GM21526 (cell line): ENCODE results near the gene FAM163A.

Experiments used
- ATAC-seq: cut with Tn5 transposase; IDR thresholded peaks from one replicate; pipeline ENCODE4 v1.9.1; 2021; ENCODE audit warnings: moderate library complexity; ENCODE audit not compliant: unreplicated experiment, low FRiP score

The FAM163A gene

DNA sequence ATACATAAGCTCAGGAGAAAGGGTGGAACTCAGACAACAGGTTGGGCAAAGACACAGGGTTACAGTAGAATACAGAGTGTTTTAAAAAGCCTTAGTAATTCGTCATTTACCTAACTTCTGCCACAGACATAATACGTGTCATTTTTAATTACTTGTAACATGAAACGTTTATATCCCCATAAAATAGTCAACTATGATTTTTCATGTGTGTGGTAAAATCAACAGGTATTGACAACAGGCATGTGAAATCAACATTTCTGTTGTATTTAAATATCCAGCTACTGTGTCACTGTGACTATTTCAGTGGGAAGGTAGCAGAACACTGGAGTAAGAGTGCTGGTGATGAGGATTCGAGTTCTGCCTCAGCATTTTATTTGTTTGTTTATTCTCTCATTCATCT, 5.7 kb downstream of the FAM163A start:
- no peak for ATAC-seq

DNA sequence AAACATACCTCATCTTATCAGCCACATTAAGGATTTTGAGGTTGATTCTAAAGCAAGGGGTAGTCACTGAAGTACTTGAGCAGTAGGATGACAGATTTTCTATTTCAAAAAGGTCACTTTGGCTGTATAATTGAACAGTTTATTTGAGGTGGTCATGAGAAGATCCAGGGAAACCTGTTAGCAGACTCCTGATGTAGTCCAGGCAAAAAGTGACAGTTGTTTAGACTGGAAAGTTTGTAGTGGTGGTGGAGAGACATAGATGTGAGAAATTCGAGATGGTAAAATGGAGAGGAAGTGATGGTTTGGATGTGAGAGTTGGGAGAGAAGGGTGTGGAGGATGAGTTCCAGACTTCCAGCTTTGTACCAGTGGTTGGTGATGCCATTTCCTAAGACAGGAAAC, 7.5 kb downstream of the FAM163A start:
- no peak for ATAC-seq

- ATAC-seq: no peak
Observed at GRCh38 chr1:179753061-179753460, 10.0 kb downstream of the FAM163A start.

DNA sequence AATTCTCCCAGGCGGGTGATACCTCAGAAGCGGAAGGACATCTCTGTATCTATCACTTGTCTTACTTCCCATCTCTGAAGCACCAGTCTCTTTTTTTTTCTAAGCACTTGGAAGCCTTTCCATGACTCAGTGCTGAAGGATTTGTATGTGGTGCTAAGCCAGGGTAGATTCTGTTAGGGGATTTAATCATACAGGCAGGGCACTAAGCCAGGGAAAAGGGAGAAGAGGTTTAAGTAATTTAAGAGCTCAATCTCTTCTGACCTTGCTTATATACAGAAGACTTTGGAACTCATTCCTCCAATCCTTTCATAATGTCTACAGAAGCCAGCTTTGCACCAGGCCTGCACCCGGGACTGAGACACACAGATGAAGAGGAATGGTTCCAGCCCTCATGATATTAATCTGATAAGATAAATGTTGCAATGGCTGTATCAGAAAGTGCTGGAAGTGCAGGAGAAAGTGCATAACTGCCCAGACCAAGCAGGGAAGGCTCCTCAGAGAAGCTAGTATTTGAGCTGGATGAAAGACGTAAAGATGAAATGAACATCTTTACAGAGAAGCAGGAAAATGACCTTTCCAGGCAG, 11.0 kb downstream of the FAM163A start:
- ATAC-seq: no peak

GRCh38 chr1:179757933-179758332, 14.8 kb downstream of the FAM163A start:
- no peak for ATAC-seq

DNA sequence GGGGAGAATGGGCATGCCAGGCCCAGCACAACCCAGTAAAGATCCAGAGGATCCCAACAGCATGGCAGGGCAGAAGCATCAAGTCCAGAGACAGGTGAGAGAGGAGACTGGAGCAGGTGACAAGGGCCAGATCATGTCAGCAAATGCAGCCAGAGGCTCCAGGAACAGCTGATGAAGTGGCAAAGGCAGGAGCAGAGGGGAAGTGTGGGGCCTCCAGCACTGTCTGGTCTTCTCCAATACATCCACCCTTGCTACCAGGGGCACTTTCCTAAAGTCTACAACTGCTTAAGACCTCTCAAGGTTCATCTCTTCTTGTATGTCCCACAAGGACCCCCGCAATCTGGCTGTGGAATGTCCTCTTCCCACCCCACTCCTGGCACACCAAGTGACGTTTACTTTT, 17.4 kb downstream of the FAM163A start:
- ATAC-seq: no peak

- no peak for ATAC-seq
Observed at GRCh38 chr1:179761296-179761695, 18.2 kb downstream of the FAM163A start.

- no peak for ATAC-seq
Observed at GRCh38 chr1:179761846-179762640, 19.0 kb downstream of the FAM163A start.

- ATAC-seq: no peak
Observed at GRCh38 chr1:179767177-179767581, 24.1 kb downstream of the FAM163A start.

- no peak for ATAC-seq
Observed at GRCh38 chr1:179767996-179768395, 24.9 kb downstream of the FAM163A start.

GRCh38 chr1:179770887-179771502, 27.9 kb downstream of the FAM163A start:
- no peak for ATAC-seq

- no peak for ATAC-seq
Observed at GRCh38 chr1:179773264-179773663, 30.2 kb downstream of the FAM163A start.

DNA sequence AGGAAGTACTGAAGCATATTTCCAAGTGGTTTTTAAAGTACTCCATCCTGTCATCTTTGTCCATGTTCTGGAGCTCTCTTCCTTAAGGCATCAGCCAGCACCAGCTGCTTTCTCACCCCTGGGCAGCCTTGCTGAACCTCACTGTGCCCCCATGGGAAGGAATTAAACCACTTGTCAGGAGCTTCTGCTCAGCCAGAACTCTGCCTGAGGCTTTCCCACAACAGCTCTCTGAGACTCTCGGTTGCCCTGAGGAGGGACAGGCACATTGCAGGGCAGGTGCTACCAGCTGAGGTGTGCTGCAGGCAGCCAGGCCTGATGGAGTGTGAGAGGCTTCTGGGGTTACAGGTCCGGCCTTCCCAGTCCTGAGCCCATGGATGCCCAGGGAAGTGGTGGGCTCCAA, 30.9 kb downstream of the FAM163A start:
- ATAC-seq: no peak

- no peak for ATAC-seq
Observed at GRCh38 chr1:179774566-179774965, 31.5 kb downstream of the FAM163A start.

GRCh38 chr1:179775009-179775408, 31.9 kb downstream of the FAM163A start:
- ATAC-seq: no peak

DNA sequence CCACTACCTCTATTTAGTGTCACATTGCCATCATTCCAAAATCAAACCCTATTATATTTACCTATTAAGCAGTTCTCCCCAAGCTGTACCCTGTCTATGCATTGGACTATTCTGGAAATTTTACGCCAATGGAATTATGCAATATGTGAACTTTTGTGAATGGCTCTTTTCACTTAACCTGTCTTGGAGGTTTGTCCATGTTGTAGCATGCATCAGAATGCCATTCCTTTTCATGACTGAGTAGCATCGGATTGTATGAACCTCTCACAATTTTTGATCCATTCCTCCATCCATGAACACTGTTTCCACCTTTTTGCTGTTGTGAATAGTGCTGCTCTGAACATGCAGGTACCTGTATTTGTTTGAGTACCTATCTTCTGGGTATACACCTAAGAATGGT, 33.7 kb downstream of the FAM163A start:
- no peak for ATAC-seq

GRCh38 chr1:179777731-179778130, 34.6 kb downstream of the FAM163A start:
- no peak for ATAC-seq

- ATAC-seq: no peak
Observed at GRCh38 chr1:179779645-179780272, 36.7 kb downstream of the FAM163A start.

DNA sequence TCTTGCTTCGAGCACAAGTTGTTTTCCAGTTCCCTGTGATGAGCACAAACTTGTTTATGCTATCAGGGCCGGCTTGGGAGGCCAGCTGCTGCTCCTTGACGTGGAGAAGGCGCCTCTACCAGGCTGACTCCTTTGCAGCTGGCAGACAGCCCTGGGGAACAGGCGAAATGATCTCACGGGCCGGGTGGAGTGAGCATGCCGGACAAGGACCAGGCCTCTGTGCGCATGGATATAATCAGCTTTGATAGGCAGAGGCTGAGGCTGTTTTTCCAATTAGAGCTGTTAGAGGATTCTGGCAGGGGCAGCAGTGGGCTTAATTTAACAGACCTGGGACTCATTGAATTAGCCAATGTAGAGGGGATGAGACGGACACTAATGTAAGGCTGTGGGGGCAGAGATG, 38.9 kb downstream of the FAM163A start:
- ATAC-seq: no peak

DNA sequence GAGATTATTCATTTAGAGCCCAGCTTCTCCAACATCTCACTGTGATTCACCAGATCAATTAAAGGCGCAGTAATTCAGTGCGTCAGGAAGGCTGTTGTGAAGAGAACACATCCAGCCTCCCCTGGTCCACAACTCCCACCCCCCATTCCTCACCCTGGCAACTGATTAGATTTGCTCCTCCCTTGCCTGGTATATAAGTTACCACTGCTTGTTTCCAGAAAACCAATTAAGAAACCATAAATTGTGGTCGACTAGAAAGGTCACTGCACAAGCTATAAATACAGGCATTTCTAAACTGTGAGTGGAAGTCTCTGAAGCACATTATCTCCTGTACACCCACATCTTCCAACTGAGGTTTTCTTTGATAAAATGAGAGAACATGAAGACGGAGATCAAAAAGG, 41.9 kb downstream of the FAM163A start:
- ATAC-seq: no peak

- ATAC-seq: no peak
Observed at GRCh38 chr1:179785728-179786127, 42.6 kb downstream of the FAM163A start.
